Measurements from ENCODE around the gene ZNF248. TPM values are rescaled to one million over a fixed set of nuclear protein-coding genes. Genes with fewer than 3 reads are reported as not detected.
A peak's percentile ranks its signal among the peaks of the same experiment; 100 is the strongest.

Gene ZNF248
- total and polyA plus RNA-seq, 4 donors = 3.6 to 38.0 (median 6.3) TPM

GRCh38 chr10:37754538-37755323 lies 102.7 kb downstream of the ZNF248 start:
- WGBS, 2 donors = 26 to 28% methylated on average over 2 of the region's 2 CpGs
- no peaks in the 10 kb centered on the region for H3K27me3 ChIP-seq (ENCODE audit: control insufficient read depth in 3 of 3, insufficient read depth in 3 of 3, low read length in 2 of 3)
- no peak overlapping the region for H3K9ac ChIP-seq (ENCODE audit: insufficient read depth in 1 of 2, low read length in 2 of 2)
- H3K36me3 ChIP-seq (ENCODE audit: control insufficient read depth in 4 of 4, insufficient read depth in 4 of 4, low read length in 4 of 4) = no peaks in the 10 kb centered on the region
- no peak overlapping the region for H3K27ac ChIP-seq (ENCODE audit: low read depth in 1 of 2, low read length in 1 of 2)
- H3K4me3 ChIP-seq = no peak overlapping the region
- ATAC-seq (ENCODE audit: insufficient read depth, low FRiP score) (peak; percentile 34), DNase-seq (no peak)
- H3K4me1 ChIP-seq (ENCODE audit: control insufficient read depth in 5 of 5, insufficient read depth in 5 of 5, low read length in 5 of 5) = no peaks in the 10 kb centered on the region
- peaks cover 0 to 29% (median 5%) of the 10 kb centered on the region in 4 donors for H3K9me3 ChIP-seq (ENCODE audit: control insufficient read depth in 4 of 4, insufficient read depth in 3 of 4, low read length in 3 of 4)
- no peak for TF ChIP-seq CTCF (IDR thresholded peaks at IDR 0.05; ENCODE audit: control extremely low read depth, extremely low read depth)

- ATAC-seq (ENCODE audit: insufficient read depth, low FRiP score) = no peak
- Histone ChIP-seq H3K4me1 (ENCODE audit: control insufficient read depth in 5 of 5, insufficient read depth in 5 of 5, low read length in 5 of 5) (no peaks in the 10 kb centered on the region), H3K27me3 (ENCODE audit: control insufficient read depth in 3 of 3, insufficient read depth in 3 of 3, low read length in 2 of 3) (no peaks in the 10 kb centered on the region), H3K4me3 (no peak overlapping the region), H3K36me3 (ENCODE audit: control insufficient read depth in 4 of 4, insufficient read depth in 4 of 4, low read length in 4 of 4) (no peaks in the 10 kb centered on the region), H3K9ac (ENCODE audit: insufficient read depth in 1 of 2, low read length in 2 of 2) (no peak overlapping the region), H3K9me3 (ENCODE audit: control insufficient read depth in 4 of 4, insufficient read depth in 3 of 4, low read length in 3 of 4) (peaks cover 0 to 34% (median 5%) of the 10 kb centered on the region in 4 donors), H3K27ac (ENCODE audit: low read depth in 1 of 2, low read length in 1 of 2) (no peak overlapping the region)
- WGBS, 2 donors = 83 to 84% methylated on average over 2 of the region's 2 CpGs
- no peak for DNase-seq
- no peak for TF ChIP-seq CTCF (IDR thresholded peaks at IDR 0.05; ENCODE audit: control extremely low read depth, extremely low read depth)
These were observed 105.0 kb downstream of the ZNF248 start for GRCh38 chr10:37752334-37752875.

- Histone ChIP-seq H3K4me3 (no peak overlapping the region), H3K27ac (ENCODE audit: low read depth in 1 of 2, low read length in 1 of 2) (no peak overlapping the region), H3K4me1 (ENCODE audit: control insufficient read depth in 5 of 5, insufficient read depth in 5 of 5, low read length in 5 of 5) (no peaks in the 10 kb centered on the region), H3K36me3 (ENCODE audit: control insufficient read depth in 4 of 4, insufficient read depth in 4 of 4, low read length in 4 of 4) (no peaks in the 10 kb centered on the region), H3K27me3 (ENCODE audit: control insufficient read depth in 3 of 3, insufficient read depth in 3 of 3, low read length in 2 of 3) (no peaks in the 10 kb centered on the region), H3K9ac (ENCODE audit: insufficient read depth in 1 of 2, low read length in 2 of 2) (no peak overlapping the region), H3K9me3 (ENCODE audit: control insufficient read depth in 4 of 4, insufficient read depth in 3 of 4, low read length in 3 of 4) (peaks cover 0 to 14% (median 3%) of the 10 kb centered on the region in 4 donors)
- no peak for ATAC-seq (ENCODE audit: insufficient read depth, low FRiP score)
- 80 to 82% methylated on average over 4 of the region's 4 CpGs for WGBS, 2 donors
- TF ChIP-seq CTCF (IDR thresholded peaks at IDR 0.05; ENCODE audit: control extremely low read depth, extremely low read depth) = no peak
- DNase-seq = no peak
These were observed 109.2 kb downstream of the ZNF248 start for GRCh38 chr10:37748170-37748569.

All from lung (tissue), 12 donors.